ENCODE data around the gene FIG4.

The FIG4 gene

GRCh38 chr6:109690737-109691621 is at the start of gene FIG4, which contains the start of gene AK9:
Gene FIG4 (plus strand): TSS chr6:109691296. CDS start chr6:109691436, 140 bp downstream.
Gene AK9 (minus strand): TSS chr6:109691202. CDS start chr6:109675745, 15,457 bp downstream.
- Histone ChIP-seq H3K4me3 (ENCODE audit: low read depth, low read length) (peak within 1 kb of the TSS; percentile 85), H3K4me1 (ENCODE audit: control insufficient read depth, insufficient read depth, low read length) (no peaks in the 10 kb centered on the region), H3K9ac (ENCODE audit: low read depth, low read length) (peak within 1 kb of the TSS; percentile 71), H3K36me3 (ENCODE audit: control insufficient read depth, insufficient read depth, low read length) (no peaks in the 10 kb centered on the region), H3K27me3 (ENCODE audit: control insufficient read depth, insufficient read depth, low read length) (no peaks in the 10 kb centered on the region), H3K9me3 (ENCODE audit: control insufficient read depth, insufficient read depth, low read length) (no peaks in the 10 kb centered on the region), H3K27ac (ENCODE audit: low read depth, low read length) (peak within 1 kb of the TSS; percentile 96)

GRCh38 chr6:109644131-109644530 is 47.0 kb upstream of the FIG4 start:
- Histone ChIP-seq H3K9me3 (ENCODE audit: control insufficient read depth, insufficient read depth, low read length) (peaks cover 8% of the 10 kb centered on the region; the same call in 1 of the 2 replicates), H3K36me3 (ENCODE audit: control insufficient read depth, insufficient read depth, low read length) (no peaks in the 10 kb centered on the region), H3K4me1 (ENCODE audit: control insufficient read depth, insufficient read depth, low read length) (no peaks in the 10 kb centered on the region), H3K9ac (ENCODE audit: low read depth, low read length) (no peak overlapping the region), H3K27me3 (ENCODE audit: control insufficient read depth, insufficient read depth, low read length) (no peaks in the 10 kb centered on the region), H3K4me3 (ENCODE audit: low read depth, low read length) (no peak overlapping the region), H3K27ac (ENCODE audit: low read depth, low read length) (no peak overlapping the region)

- H3K4me1 ChIP-seq (ENCODE audit: control insufficient read depth, insufficient read depth, low read length): no peaks in the 10 kb centered on the region
- no peaks in the 10 kb centered on the region for H3K9me3 ChIP-seq (ENCODE audit: control insufficient read depth, insufficient read depth, low read length)
- H3K27ac ChIP-seq (ENCODE audit: low read depth, low read length): no peak overlapping the region
- H3K36me3 ChIP-seq (ENCODE audit: control insufficient read depth, insufficient read depth, low read length): no peaks in the 10 kb centered on the region
- no peak overlapping the region for H3K4me3 ChIP-seq (ENCODE audit: low read depth, low read length)
- H3K9ac ChIP-seq (ENCODE audit: low read depth, low read length): no peak overlapping the region
- H3K27me3 ChIP-seq (ENCODE audit: control insufficient read depth, insufficient read depth, low read length): no peaks in the 10 kb centered on the region
Observed at GRCh38 chr6:109653264-109653663, 37.8 kb upstream of the FIG4 start.

- no peak overlapping the region for H3K27ac ChIP-seq (ENCODE audit: low read depth, low read length)
- no peak overlapping the region for H3K9ac ChIP-seq (ENCODE audit: low read depth, low read length)
- H3K27me3 ChIP-seq (ENCODE audit: control insufficient read depth, insufficient read depth, low read length): no peaks in the 10 kb centered on the region
- H3K4me3 ChIP-seq (ENCODE audit: low read depth, low read length): no peak overlapping the region
- H3K9me3 ChIP-seq (ENCODE audit: control insufficient read depth, insufficient read depth, low read length): no peaks in the 10 kb centered on the region
- no peaks in the 10 kb centered on the region for H3K36me3 ChIP-seq (ENCODE audit: control insufficient read depth, insufficient read depth, low read length)
- no peaks in the 10 kb centered on the region for H3K4me1 ChIP-seq (ENCODE audit: control insufficient read depth, insufficient read depth, low read length)
Observed at GRCh38 chr6:109655761-109656262, 35.3 kb upstream of the FIG4 start.

GRCh38 chr6:109660526-109661320 is 30.4 kb upstream of the FIG4 start:
- no peaks in the 10 kb centered on the region for H3K27me3 ChIP-seq (ENCODE audit: control insufficient read depth, insufficient read depth, low read length)
- H3K9ac ChIP-seq (ENCODE audit: low read depth, low read length): no peak overlapping the region
- H3K36me3 ChIP-seq (ENCODE audit: control insufficient read depth, insufficient read depth, low read length): no peaks in the 10 kb centered on the region
- H3K4me3 ChIP-seq (ENCODE audit: low read depth, low read length): no peak overlapping the region
- H3K9me3 ChIP-seq (ENCODE audit: control insufficient read depth, insufficient read depth, low read length): no peaks in the 10 kb centered on the region
- H3K27ac ChIP-seq (ENCODE audit: low read depth, low read length): no peak overlapping the region
- H3K4me1 ChIP-seq (ENCODE audit: control insufficient read depth, insufficient read depth, low read length): no peaks in the 10 kb centered on the region

- Histone ChIP-seq H3K9ac (ENCODE audit: low read depth, low read length) (no peak overlapping the region), H3K27ac (ENCODE audit: low read depth, low read length) (no peak overlapping the region), H3K9me3 (ENCODE audit: control insufficient read depth, insufficient read depth, low read length) (no peaks in the 10 kb centered on the region), H3K4me1 (ENCODE audit: control insufficient read depth, insufficient read depth, low read length) (no peaks in the 10 kb centered on the region), H3K36me3 (ENCODE audit: control insufficient read depth, insufficient read depth, low read length) (no peaks in the 10 kb centered on the region), H3K4me3 (ENCODE audit: low read depth, low read length) (no peak overlapping the region), H3K27me3 (ENCODE audit: control insufficient read depth, insufficient read depth, low read length) (no peaks in the 10 kb centered on the region)
Observed at GRCh38 chr6:109662192-109662591, 28.9 kb upstream of the FIG4 start.

GRCh38 chr6:109669811-109670210 is 21.3 kb upstream of the FIG4 start:
- Histone ChIP-seq H3K4me1 (ENCODE audit: control insufficient read depth, insufficient read depth, low read length) (peaks cover 5% of the 10 kb centered on the region), H3K9me3 (ENCODE audit: control insufficient read depth, insufficient read depth, low read length) (no peaks in the 10 kb centered on the region), H3K27ac (ENCODE audit: low read depth, low read length) (no peak overlapping the region), H3K4me3 (ENCODE audit: low read depth, low read length) (no peak overlapping the region), H3K36me3 (ENCODE audit: control insufficient read depth, insufficient read depth, low read length) (no peaks in the 10 kb centered on the region), H3K27me3 (ENCODE audit: control insufficient read depth, insufficient read depth, low read length) (no peaks in the 10 kb centered on the region), H3K9ac (ENCODE audit: low read depth, low read length) (no peak overlapping the region)

- Histone ChIP-seq H3K9me3 (ENCODE audit: control insufficient read depth, insufficient read depth, low read length) (no peaks in the 10 kb centered on the region), H3K4me1 (ENCODE audit: control insufficient read depth, insufficient read depth, low read length) (peaks cover 5% of the 10 kb centered on the region), H3K27me3 (ENCODE audit: control insufficient read depth, insufficient read depth, low read length) (no peaks in the 10 kb centered on the region), H3K4me3 (ENCODE audit: low read depth, low read length) (no peak overlapping the region), H3K9ac (ENCODE audit: low read depth, low read length) (no peak overlapping the region), H3K27ac (ENCODE audit: low read depth, low read length) (no peak overlapping the region), H3K36me3 (ENCODE audit: control insufficient read depth, insufficient read depth, low read length) (no peaks in the 10 kb centered on the region)
Observed at GRCh38 chr6:109671733-109672132, 19.4 kb upstream of the FIG4 start.

GRCh38 chr6:109672175-109672574 is 18.9 kb upstream of the FIG4 start:
- Histone ChIP-seq H3K27ac (ENCODE audit: low read depth, low read length) (no peak overlapping the region), H3K9ac (ENCODE audit: low read depth, low read length) (no peak overlapping the region), H3K36me3 (ENCODE audit: control insufficient read depth, insufficient read depth, low read length) (no peaks in the 10 kb centered on the region), H3K27me3 (ENCODE audit: control insufficient read depth, insufficient read depth, low read length) (no peaks in the 10 kb centered on the region), H3K4me1 (ENCODE audit: control insufficient read depth, insufficient read depth, low read length) (peaks cover 5% of the 10 kb centered on the region), H3K9me3 (ENCODE audit: control insufficient read depth, insufficient read depth, low read length) (no peaks in the 10 kb centered on the region), H3K4me3 (ENCODE audit: low read depth, low read length) (no peak overlapping the region)

GRCh38 chr6:109672839-109673238 is 18.3 kb upstream of the FIG4 start:
- Histone ChIP-seq H3K9ac (ENCODE audit: low read depth, low read length) (no peak overlapping the region), H3K4me3 (ENCODE audit: low read depth, low read length) (no peak overlapping the region), H3K9me3 (ENCODE audit: control insufficient read depth, insufficient read depth, low read length) (no peaks in the 10 kb centered on the region), H3K4me1 (ENCODE audit: control insufficient read depth, insufficient read depth, low read length) (peaks cover 5% of the 10 kb centered on the region), H3K36me3 (ENCODE audit: control insufficient read depth, insufficient read depth, low read length) (no peaks in the 10 kb centered on the region), H3K27me3 (ENCODE audit: control insufficient read depth, insufficient read depth, low read length) (no peaks in the 10 kb centered on the region), H3K27ac (ENCODE audit: low read depth, low read length) (no peak overlapping the region)

GRCh38 chr6:109676724-109677123 is 14.4 kb upstream of the FIG4 start:
- H3K9me3 ChIP-seq (ENCODE audit: control insufficient read depth, insufficient read depth, low read length): peaks cover 4% of the 10 kb centered on the region

More at GRCh38 chr6:109676724-109677123, 14.4 kb upstream of the FIG4 start:
- H3K27me3 ChIP-seq (ENCODE audit: control insufficient read depth, insufficient read depth, low read length): no peaks in the 10 kb centered on the region
- H3K27ac ChIP-seq (ENCODE audit: low read depth, low read length): no peak overlapping the region
- H3K9ac ChIP-seq (ENCODE audit: low read depth, low read length): no peak overlapping the region
- peaks cover 14% of the 10 kb centered on the region for H3K4me1 ChIP-seq (ENCODE audit: control insufficient read depth, insufficient read depth, low read length)
- no peaks in the 10 kb centered on the region for H3K36me3 ChIP-seq (ENCODE audit: control insufficient read depth, insufficient read depth, low read length)
- no peak overlapping the region for H3K4me3 ChIP-seq (ENCODE audit: low read depth, low read length)
